Measurements from ENCODE around the gene SMIM8. TPM values are rescaled to one million over a fixed set of nuclear protein-coding genes. Genes with fewer than 3 reads are reported as not detected.

Gene SMIM8
- total and polyA plus RNA-seq, 10 of the 15 experiments (the other 5 are each of a cell fraction or from before 2014, with no cell fraction given) = 6.2 to 45.8 (median 10.4) TPM

DNA sequence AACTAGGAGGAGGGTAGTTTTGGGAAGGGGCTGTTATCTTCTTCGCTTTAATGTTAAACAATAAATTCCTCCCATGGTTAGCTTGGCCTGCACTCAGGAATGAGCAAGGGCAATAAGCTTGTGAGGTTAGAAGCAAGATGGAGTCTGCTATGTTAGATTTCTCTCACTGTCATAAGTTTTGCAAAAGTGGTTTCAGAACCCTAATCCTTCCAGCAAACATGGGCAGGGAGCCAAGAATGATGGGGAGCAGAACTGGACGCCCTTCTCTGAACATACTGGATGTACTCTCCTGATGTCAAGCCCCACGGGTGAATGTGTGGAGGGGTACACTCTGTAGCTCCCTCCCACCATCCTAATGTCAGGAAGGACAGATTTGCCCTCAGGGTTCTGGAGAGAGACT, 44.5 kb downstream of the SMIM8 start:
- intact Hi-C loops (cut with micrococcal nuclease; ENCODE audit: unreplicated experiment) (no loop called here), in situ Hi-C loops (cut with MboI) (no loop called here)
- Histone ChIP-seq H2AFZ (ENCODE audit: control insufficient read depth, low read depth, low read length) (no peak overlapping the region), H3K4me3 (no peak overlapping the region), H3K9me3 (replicated peaks; ENCODE audit: control insufficient read depth, insufficient read depth, low read length) (peaks cover 1% of the 10 kb centered on the region; the same call in 2 of the 3 replicates), H3K4me1 (ENCODE audit: control insufficient read depth, insufficient read depth, low read length) (0 out of 2 replicates have a peak, but pooled peaks cover 2% of the 10 kb centered on the region), H3K9ac (ENCODE audit: control insufficient read depth, insufficient read depth, low read length) (no peak overlapping the region), H3K27me3 (replicated peaks in 1 of 2; ENCODE audit: control insufficient read depth in 2 of 2, insufficient read depth in 2 of 2, low read length in 1 of 2) (no peaks in the 10 kb centered on the region), H3K4me2 (ENCODE audit: control insufficient read depth, insufficient read depth) (no peak overlapping the region), H3K27ac (ENCODE audit: control insufficient read depth, insufficient read depth) (no peak overlapping the region), H3K79me2 (ENCODE audit: control insufficient read depth, insufficient read depth, low read length) (no peaks in the 10 kb centered on the region), H3K36me3 (ENCODE audit: control insufficient read depth in 2 of 2, insufficient read depth in 2 of 2, low read length in 1 of 2) (no peaks in the 10 kb centered on the region), H4K20me1 (ENCODE audit: control insufficient read depth, insufficient read depth) (no peaks in the 10 kb centered on the region)
- BruUV-seq (replicated peaks) = no TSS peak
- no peak; the same call in 2 of the 3 replicates for ATAC-seq
- TF ChIP-seq CBX5 (IDR thresholded peaks at IDR 0.05; ENCODE audit: low read depth) = no peak
- no peak for TF ChIP-seq RCOR1 (conservative IDR thresholded peaks at IDR 0.05; ENCODE audit: low read depth, low read length)
- no peak for TF ChIP-seq WRNIP1 (IDR thresholded peaks at IDR 0.05; ENCODE audit: borderline replicate concordance, low read depth, low read length)
- TF ChIP-seq ZNF384 (IDR thresholded peaks at IDR 0.05; ENCODE audit: borderline replicate concordance, low read depth, low read length) = no peak
- TF ChIP-seq KLF5 (IDR thresholded peaks at IDR 0.05; ENCODE audit: partially characterized antibody) = no peak
- TF ChIP-seq CREM (IDR thresholded peaks at IDR 0.05; ENCODE audit: low read depth) = no peak
- no peak for TF ChIP-seq CHD2 (IDR thresholded peaks at IDR 0.05; ENCODE audit: borderline replicate concordance, low read depth, low read length)
- FAIRE-seq = peak; percentile 41
- POLR2A ChIA-PET = no interaction called here
- CTCF ChIA-PET = no interaction called here
- SMC1A ChIA-PET (ENCODE audit: uncharacterized antibody, unreplicated experiment) = no interaction called here
- WGBS (ENCODE audit: insufficient coverage, insufficient replicate concordance, low lambda C conversion rate, missing lambda C conversion rate) = 88% methylated on average over 3 of the region's 3 CpGs
- RAD21 ChIA-PET (ENCODE audit: unreplicated experiment) = no interaction called here
- no peak for DNase-seq (ENCODE audit: low read depth, low spot score)

DNA sequence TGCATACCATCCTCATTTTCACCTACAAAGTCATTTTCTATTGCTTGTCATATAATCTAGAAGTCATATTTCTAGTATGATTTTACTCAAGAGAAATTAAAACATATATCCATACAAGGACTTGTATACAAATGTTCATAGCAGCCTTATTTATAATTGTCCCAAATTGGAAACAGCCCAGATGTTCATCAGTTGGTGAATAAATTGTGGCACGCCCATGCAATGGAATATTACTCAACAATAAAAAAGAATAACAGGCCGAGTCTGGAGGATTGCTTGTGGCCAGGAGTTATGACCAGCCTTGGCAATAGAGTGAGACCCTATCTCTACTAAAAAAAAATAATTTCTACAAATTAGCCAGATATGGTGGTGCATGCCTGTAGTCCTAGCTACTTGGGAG, 51.0 kb downstream of the SMIM8 start:
- no peak overlapping the region for H3K4me3 ChIP-seq
- no peak overlapping the region for H2AFZ ChIP-seq (ENCODE audit: control insufficient read depth, low read depth, low read length)
- no peaks in the 10 kb centered on the region for H3K4me1 ChIP-seq (ENCODE audit: control insufficient read depth, insufficient read depth, low read length)
- no peaks in the 10 kb centered on the region; the same call in 2 of the 3 replicates for H3K9me3 ChIP-seq (replicated peaks; ENCODE audit: control insufficient read depth, insufficient read depth, low read length)
- intact Hi-C loops (cut with micrococcal nuclease; ENCODE audit: unreplicated experiment) = no loop called here
- POLR2A ChIA-PET = no interaction called here
- H3K79me2 ChIP-seq (ENCODE audit: control insufficient read depth, insufficient read depth, low read length) = no peaks in the 10 kb centered on the region
- RAD21 ChIA-PET (ENCODE audit: unreplicated experiment) = no interaction called here
- WGBS (ENCODE audit: insufficient coverage, insufficient replicate concordance, low lambda C conversion rate, missing lambda C conversion rate) = 79% methylated on average over 2 of the region's 2 CpGs
- no peak for ATAC-seq
- in situ Hi-C loops (cut with MboI) = no loop called here
- H3K9ac ChIP-seq (ENCODE audit: control insufficient read depth, insufficient read depth, low read length) = no peak overlapping the region
- no peak overlapping the region for H3K27ac ChIP-seq (ENCODE audit: control insufficient read depth, insufficient read depth)
- no peak for DNase-seq (ENCODE audit: low read depth, low spot score)
- no peaks in the 10 kb centered on the region for H3K27me3 ChIP-seq (replicated peaks in 1 of 2; ENCODE audit: control insufficient read depth in 2 of 2, insufficient read depth in 2 of 2, low read length in 1 of 2)
- SMC1A ChIA-PET (ENCODE audit: uncharacterized antibody, unreplicated experiment) = no interaction called here
- no peak overlapping the region for H3K4me2 ChIP-seq (ENCODE audit: control insufficient read depth, insufficient read depth)
- FAIRE-seq = no peak
- H3K36me3 ChIP-seq (ENCODE audit: control insufficient read depth in 2 of 2, insufficient read depth in 2 of 2, low read length in 1 of 2) = no peaks in the 10 kb centered on the region
- TF ChIP-seq CHD2 (IDR thresholded peaks at IDR 0.05; ENCODE audit: borderline replicate concordance, low read depth, low read length) = no peak
- TF ChIP-seq TAF1 (IDR thresholded peaks at IDR 0.05; ENCODE audit: borderline replicate concordance, low read depth, low read length) = no peak
- no peak for TF ChIP-seq LARP7 (IDR thresholded peaks at IDR 0.05)
- TF ChIP-seq, protein P1, sequence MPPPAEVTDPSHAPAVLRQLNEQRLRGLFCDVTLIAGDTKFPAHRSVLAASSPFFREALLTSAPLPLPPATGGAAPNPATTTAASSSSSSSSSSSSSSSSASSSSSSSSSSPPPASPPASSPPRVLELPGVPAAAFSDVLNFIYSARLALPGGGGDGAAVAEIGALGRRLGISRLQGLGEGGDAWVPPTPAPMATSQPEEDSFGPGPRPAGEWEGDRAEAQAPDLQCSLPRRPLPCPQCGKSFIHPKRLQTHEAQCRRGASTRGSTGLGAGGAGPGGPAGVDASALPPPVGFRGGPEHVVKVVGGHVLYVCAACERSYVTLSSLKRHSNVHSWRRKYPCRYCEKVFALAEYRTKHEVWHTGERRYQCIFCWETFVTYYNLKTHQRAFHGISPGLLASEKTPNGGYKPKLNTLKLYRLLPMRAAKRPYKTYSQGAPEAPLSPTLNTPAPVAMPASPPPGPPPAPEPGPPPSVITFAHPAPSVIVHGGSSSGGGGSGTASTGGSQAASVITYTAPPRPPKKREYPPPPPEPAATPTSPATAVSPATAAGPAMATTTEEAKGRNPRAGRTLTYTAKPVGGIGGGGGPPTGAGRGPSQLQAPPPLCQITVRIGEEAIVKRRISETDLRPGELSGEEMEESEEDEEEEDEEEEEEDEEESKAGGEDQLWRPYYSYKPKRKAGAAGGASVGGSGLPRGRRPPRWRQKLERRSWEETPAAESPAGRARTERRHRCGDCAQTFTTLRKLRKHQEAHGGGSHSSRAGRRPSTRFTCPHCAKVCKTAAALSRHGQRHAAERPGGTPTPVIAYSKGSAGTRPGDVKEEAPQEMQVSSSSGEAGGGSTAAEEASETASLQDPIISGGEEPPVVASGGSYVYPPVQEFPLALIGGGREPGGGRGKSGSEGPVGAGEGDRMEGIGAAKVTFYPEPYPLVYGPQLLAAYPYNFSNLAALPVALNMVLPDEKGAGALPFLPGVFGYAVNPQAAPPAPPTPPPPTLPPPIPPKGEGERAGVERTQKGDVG (CRISPR knock-in tag; IDR thresholded peaks at IDR 0.05) = no peak
- TF ChIP-seq TCF7 (IDR thresholded peaks at IDR 0.05; ENCODE audit: borderline replicate concordance) = no peak
- TF ChIP-seq, protein P2, sequence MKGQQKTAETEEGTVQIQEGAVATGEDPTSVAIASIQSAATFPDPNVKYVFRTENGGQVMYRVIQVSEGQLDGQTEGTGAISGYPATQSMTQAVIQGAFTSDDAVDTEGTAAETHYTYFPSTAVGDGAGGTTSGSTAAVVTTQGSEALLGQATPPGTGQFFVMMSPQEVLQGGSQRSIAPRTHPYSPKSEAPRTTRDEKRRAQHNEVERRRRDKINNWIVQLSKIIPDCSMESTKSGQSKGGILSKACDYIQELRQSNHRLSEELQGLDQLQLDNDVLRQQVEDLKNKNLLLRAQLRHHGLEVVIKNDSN (IDR thresholded peaks at IDR 0.05; ENCODE audit: borderline replicate concordance, extremely low read length, insufficient read depth, low read depth, low read length) = no peak
- TF ChIP-seq, protein P3, sequence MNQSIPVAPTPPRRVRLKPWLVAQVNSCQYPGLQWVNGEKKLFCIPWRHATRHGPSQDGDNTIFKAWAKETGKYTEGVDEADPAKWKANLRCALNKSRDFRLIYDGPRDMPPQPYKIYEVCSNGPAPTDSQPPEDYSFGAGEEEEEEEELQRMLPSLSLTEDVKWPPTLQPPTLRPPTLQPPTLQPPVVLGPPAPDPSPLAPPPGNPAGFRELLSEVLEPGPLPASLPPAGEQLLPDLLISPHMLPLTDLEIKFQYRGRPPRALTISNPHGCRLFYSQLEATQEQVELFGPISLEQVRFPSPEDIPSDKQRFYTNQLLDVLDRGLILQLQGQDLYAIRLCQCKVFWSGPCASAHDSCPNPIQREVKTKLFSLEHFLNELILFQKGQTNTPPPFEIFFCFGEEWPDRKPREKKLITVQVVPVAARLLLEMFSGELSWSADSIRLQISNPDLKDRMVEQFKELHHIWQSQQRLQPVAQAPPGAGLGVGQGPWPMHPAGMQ (IDR thresholded peaks at IDR 0.05; ENCODE audit: borderline replicate concordance) = no peak
- TF ChIP-seq HDAC6 (IDR thresholded peaks at IDR 0.05; ENCODE audit: unreplicated experiment) = no peak
- CTCF ChIA-PET = no interaction called here
- no TSS peak for BruUV-seq (replicated peaks)
- no peaks in the 10 kb centered on the region for H4K20me1 ChIP-seq (ENCODE audit: control insufficient read depth, insufficient read depth)

Data from GM12878 (cell line).